DMS153 treated with DMSO at 0.1 percent for 48 hours (cell line): ENCODE results near the gene BAZ1B.
"Not testable (repeated sequence)": the region's sequence is repeated elsewhere in the genome, so short reads cannot be mapped to it uniquely, and the experiment has no call there.

Experiments used
- DNase-seq: peaks from one replicate; lab custom pipeline; 2025; ENCODE audit not compliant: unreplicated experiment; lab: John Stamatoyannopoulos, UW

BAZ1B gene

DNA sequence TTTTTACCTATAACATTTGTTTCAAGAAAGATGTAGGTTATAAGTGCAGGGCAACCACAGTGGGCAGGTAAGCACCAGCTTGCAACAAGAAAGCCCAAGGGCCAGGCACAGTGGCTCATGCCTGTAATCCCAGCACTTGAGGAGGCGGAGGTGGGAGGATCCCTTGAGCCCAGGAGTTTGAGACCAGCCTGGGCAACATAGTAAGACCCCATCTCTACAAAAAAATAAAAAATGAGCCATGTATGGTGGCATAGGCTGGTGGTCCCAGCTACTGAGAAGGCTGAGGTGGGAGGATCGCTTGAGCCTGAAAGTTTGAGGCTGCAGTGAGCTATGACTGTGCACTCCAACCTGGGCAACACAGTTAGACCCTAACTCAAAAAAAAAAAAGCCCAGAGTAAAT, 22.6 kb upstream of the BAZ1B start:
- DNase-seq: no peak

DNA sequence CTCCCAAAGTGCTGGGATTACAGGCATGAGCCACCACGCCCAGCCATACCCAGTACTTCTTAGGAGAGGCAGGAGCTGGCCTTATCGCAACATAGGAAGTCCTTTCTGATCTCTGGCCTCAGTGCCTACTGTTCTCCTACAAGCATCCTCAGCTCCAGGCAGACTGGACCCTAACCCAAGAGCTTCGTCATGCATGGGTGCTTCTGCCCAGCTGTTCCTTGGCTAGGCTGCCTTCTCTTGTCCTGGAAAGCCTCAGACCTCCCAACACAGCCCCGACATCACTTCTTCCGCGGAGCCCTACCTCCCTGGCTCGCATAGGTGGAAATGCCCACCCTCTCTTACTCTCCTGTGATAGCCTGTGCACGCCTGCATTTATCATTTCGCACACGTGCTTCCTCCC, 19.6 kb upstream of the BAZ1B start:
- DNase-seq: no peak

DNA sequence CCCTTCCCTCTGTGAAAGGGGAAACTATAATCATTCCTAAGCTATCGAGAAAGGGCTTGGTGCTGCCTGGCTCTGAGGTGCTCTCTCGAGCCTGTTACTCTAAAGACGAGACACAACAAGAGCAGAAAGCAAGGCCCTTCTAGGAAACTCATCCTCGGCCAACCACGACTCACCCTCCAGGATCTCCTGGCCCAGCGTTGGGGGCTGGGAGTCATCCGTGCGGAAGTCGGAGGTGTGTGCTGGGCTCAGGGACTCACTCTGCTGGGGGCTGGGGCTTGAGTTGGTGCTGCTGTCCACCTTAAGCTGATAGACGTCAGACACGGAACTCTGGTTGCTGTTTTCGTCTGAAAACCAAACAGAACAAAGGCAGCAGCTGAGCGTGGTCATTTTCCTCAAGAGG, 17.6 kb upstream of the BAZ1B start:
- no peak for DNase-seq

DNA sequence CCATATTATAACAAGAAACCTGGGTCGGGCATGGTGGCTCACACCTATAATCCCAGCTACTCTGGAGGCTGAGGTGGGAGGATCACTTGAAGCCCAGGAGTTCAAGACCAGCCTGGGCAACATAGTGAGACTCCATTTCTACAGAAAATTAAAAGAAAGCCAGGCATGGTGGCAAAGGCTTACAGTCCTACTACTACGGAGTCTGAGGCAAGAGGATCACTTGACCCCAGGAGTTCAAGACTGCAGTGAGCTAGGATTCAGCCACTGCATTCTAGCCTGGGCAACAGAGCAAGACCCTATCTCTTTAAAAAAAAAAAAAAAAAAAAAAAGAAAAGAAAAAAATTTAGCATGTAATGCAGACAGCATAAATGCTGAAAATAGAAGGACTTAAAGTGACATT, 16.4 kb upstream of the BAZ1B start:
- not testable (repeated sequence) for DNase-seq

DNA sequence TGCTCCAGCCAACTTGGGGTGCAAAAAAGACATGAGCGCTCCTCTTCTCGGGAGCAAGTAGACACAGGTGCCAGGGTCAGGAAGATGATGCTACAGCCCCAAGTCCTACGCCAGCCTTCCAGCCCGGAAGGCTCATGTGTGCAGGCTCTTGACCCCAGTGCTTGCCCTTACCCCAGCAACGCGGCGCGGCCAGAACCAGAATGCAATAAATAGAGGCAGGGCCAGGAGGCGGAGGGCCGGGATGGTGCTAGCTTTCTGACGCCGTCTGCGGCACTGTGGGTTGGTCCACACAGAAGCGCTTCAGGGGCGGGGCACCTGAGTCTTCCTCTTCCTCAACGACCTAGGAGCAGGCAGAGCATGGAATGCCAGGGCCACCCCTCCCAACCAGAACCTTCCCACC, 15.0 kb upstream of the BAZ1B start:
- DNase-seq: no peak

DNA sequence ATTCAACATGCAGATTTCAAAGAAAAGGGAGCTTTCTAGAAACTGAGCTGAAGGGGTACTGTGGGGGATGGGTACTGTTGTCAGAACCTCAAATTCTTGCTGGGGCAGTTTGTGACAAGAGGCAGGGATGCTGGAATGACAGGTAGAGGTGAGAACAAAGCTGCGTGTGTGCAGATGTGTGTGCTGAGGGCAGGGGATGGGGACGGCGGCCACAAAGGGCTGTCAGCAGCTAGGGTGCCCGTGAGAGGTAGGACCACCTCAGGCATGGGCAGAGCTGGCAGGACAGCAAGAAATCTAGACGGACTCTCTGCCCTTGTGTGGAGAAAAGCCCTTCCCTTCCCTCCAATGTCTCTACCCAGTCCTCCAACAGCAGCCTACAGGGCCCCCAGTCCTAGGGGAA, 14.4 kb upstream of the BAZ1B start:
- no peak for DNase-seq

DNA sequence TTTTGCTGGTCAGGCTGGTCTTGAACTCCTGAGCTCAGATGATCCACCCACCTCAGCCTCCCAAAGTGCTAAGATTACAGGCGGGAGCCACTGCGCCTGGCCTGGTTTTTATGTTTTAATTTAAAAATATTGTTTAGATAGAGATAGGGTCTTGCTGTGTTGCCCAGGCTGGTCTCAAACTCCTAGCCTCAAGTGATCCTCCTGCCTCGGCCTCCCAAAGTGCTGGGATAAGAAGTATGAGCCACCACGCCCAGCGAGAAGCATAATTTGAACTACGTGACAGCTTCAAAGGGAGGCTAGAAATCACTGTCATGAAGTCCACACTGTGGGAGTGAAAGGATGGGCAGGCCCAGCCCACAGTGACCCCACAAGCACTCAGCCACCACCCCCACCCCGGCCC, 13.8 kb upstream of the BAZ1B start:
- not testable (repeated sequence) for DNase-seq

DNA sequence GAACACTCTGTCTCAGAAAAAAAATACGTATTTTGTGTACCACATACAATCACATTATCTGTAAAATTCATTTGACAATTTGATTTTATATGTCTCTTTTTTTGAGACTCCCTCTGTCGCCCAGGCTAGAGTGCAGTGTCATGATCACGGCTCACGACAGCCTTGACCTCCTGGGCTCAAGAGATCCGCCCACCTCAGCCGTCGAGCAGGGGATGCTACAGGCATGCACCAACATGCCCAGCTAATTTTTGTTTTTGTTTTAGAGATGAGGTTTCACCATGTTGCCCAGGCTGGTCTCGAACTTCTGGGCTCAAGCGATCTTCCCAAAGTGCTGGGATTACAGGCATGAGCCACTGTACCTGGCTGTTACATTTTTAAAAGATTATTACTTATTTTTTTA, 11.6 kb upstream of the BAZ1B start:
- DNase-seq: no peak

DNA sequence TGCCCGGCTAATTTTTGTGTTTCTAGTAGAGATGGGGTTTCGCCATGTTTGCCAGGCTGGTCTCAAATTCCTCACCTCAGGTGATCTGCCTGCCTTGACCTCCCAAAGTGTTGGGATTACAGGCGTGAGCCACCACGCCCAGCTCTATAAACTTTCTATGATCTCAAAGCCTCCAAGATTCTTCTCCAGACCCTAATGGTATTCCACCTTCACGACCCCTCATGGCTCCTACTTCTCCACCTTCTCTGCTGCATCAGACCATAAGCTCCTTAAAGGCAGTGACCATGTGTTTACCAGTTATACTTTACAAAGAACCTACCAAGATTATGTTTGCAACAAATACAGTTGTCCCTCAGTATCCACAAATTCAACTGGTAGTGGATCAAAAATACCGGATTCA, 10.1 kb upstream of the BAZ1B start:
- DNase-seq: no peak

DNA sequence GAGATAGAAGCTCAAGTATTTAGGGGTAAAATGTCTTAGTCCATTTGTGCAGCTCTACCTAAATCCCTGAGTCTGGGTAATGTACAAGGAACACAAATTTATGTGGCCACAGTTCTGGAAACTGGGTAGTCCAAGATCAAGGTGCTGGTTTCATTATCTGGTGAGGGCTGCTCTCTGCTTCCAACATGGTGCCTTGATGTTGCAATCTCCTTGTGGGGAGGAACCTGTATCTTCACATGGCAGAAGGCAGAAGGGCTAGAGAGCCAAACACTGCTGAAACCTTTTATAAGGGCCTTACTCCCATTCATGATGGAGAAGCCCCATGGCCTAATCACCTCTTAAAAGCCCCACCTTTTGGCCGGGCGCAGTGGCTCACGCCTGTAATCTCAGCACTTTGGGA, 8.7 kb upstream of the BAZ1B start:
- no peak for DNase-seq

DNA sequence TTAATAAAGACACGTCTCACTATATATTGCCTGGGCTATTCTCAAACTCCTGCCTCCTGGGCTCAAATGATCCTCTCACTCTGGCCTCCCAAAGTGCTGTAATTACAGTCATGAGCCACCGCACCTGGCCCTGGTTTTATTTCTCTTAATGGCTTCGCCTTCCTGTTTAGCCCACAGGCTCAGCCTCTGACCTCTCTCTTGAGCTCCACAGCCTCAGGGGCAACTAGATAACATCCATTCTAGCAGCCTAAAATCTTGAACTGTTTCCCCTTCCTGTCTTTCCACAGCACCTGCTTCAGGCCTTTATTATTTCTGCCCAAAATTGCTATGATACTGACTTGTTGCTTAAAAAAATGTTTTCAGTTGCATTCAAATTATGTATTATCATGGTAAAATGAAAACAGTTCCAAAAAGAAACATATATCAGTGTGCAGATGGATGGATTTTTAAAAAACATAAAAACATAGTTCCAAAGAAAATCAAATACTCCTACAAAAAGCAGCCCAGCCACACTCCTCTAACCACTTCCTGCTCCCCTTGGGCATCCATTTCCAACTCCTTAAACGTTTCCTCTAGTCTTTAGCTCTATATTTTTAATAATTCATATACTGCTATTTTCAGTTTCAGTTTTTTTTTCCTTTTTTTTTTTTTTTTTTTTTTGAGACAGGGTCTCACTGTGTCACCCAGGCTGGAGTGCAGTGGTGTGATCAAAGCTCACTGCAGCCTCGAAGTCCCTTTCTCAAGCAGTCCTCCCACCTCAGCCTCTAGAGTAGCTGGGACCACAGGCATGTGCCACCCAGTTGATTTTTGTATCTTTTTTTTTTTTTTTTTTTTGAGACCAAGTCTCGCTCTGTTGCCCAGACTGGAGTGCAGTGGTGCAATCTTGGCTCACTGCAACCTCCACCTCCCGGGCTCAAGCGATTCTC, 5.1 kb upstream of the BAZ1B start:
- peak; percentile 37 for DNase-seq

DNA sequence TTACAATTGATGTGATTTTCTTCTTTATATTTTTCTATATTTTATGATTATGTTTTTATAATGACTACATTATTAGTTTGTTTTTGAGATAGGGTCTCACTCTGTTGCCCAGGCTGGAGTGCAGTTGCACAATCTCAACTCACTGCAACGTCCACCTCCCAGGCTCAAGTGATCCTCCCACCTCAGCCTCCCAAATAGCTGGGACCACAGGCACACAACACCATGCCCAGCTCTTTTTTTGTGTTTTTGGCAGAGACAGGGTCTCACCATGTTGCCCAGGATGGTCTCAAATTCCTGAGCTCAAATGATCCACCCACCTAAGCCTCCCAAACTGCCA, 4.0 kb upstream of the BAZ1B start:
- not testable (repeated sequence) for DNase-seq

DNA sequence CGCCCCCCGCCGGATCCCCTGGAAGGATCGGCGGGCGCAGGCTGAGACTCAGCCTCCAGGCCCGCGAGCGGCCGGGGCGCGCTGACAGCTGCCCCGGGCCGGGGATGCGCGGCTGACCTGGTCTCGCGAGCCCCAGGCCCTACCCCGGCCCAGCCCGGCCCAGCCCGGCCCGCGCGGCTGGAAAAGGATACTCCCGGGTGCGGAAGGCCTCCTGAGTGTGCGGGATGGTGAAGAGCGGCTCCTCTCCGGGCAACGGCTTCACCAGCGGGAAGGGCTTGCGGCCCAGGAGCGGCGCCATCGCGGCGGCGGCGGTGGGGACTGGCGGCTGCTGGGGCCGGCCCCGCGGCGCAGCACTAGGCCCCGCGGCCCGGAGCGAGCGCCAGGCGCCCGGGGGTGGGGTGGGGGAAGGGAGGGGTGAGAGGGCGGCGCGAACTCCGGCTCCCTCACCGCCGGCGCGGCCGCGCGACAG, 423 bp downstream of the BAZ1B start:
- no peak for DNase-seq

DNA sequence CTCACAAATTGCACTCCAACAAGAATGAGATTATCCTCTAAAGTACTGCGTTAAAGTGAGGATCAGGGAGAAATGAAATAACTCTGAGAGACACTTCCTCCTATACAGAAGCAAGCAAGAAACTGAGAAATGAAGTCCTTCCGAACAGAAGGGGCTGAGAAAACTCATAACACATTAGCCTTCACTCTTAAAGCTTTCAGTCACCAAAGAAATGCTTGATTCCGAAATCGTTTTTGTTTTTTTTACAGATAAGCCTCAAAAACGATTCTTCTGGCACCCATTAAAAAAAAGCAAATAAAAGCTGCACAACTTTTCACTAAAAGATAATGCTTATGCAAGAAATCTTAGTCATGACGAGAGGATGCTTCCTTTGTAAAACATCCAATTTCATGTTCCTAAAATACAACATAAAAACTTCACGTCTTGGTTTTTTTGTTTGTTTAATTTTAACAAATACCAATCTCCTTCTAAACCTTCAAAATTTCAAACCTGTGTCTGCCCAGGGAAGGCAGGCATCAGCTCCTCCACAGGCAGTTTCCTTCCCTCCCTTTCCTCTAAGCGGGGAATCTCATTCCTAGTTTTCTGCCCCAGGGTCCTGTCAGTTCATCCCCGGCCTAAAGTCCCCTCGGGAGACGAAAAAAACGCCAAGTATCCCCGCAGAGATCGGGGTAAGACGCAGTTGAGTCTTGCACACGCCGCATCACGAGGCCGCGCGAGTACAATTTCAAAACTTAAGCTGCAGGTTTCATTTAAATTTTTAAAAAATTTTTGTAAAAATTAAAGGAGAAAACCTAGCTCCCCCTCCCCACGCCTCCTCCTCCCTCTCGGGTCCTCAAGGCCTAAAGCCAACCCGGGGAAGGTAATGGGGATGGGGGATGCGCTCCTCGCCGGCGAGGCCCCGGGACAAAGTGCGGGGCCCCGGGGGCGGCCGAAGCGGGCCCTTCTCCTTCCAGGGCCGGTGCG, 1.1 kb downstream of the BAZ1B start:
- DNase-seq: no peak

DNA sequence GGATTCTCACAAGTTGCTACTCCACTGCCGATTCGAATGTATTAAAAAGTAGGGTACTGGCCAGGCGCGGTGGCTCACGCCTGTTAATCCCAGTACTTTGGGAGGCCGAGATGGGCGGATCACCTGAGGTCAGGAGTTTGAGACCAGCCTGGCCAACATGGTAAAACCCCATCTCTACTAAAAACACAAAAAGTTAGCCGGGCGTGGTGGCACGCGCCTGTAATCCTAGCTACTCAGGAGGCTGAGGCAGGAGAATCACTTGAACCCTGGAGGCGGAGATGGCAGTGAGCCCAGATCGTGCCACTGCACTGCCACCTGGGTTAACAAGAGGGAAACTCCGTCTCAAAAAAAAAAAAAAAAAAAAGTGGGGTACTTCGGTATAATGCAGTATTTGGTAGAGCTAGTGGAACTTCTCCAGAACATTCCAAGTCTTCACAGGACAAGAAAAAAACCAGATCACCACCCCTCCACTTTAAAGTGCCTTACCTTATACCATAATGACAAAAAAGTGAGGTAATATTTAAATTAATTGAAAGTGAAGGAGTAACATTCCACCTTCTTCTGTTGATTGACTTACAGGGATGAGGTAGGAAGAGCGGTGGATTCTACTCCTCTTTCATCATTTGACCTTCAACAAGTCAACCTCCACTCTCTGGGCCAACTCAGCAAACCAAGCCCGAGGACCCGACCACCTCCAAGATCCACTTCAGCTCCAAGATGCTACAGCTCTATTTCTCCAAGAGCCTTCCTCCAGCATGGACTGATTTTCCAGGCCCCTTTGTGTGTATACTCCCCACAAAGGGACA, 2.0 kb downstream of the BAZ1B start:
- DNase-seq: no peak

DNA sequence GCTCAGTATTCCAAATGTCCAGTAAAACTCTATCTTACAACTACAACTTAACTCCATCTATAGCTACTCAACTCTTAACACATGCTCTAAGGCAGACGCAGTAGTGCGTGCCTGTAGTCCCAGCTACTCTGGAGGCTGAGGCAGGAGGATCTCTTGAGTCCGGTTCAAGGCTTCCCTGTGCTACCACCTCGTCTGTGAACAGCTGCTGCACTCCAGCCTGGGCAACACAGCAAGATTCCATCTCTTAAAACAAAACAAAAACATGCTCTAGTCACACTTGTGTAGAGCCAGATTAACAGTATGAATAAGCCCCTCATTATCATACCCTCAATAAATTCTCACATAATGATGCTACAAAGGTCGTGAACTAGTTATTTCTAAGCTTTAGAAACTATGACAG, 3.6 kb downstream of the BAZ1B start:
- no peak for DNase-seq

DNA sequence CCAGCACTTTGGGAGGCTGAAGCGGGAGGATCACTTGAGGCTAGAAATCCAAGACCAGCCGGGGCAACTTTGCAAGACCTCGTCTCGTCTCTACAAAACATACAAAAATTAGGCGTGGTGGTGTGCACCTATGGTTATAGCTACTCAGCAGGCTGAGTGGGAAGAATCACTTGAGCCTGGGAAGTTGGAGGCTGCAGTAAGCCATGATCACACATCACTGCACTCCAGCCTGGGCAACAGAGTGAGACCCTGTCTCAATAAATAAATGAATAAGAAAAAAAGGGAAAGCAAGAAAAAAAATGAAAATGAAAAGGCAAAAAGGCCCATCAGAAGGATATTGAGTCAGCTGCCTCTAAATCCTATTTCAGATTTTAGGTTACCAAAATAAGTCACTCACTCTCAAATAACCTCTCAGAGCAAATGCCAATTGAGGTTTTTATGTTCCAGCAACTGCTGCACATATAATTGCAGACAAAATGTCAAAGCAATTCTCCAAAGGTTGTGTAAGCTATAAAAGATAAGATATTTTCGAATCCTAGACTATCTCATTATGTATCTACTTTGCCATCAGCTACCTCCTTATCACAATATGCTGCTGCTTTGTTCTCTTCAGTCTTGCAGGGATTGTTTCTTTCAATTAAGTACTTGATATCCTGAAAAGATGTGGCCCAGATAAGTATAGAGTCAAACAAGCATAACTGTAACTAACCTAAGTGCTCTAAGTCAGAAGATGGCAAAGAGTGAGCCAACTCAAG, 4.7 kb downstream of the BAZ1B start:
- no peak for DNase-seq

DNA sequence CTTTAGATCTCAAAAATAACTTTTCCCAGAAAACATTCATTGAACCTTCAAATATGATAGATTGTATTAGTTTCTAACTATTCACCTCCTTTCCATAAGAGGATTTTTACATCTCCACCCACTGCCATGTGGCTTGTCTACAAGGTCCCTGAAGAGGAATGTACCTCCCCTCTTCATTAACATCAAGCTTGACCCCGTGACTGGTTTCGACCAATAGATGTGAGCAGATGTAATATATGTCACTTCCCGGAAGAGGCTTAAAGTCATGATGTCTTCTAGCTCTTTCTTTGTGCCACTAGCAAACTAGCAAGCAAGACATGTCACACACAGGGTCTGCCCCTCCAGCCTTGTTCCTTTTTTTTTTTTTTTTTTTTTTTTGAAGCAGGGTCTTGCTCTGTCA, 6.9 kb downstream of the BAZ1B start:
- no peak for DNase-seq

DNA sequence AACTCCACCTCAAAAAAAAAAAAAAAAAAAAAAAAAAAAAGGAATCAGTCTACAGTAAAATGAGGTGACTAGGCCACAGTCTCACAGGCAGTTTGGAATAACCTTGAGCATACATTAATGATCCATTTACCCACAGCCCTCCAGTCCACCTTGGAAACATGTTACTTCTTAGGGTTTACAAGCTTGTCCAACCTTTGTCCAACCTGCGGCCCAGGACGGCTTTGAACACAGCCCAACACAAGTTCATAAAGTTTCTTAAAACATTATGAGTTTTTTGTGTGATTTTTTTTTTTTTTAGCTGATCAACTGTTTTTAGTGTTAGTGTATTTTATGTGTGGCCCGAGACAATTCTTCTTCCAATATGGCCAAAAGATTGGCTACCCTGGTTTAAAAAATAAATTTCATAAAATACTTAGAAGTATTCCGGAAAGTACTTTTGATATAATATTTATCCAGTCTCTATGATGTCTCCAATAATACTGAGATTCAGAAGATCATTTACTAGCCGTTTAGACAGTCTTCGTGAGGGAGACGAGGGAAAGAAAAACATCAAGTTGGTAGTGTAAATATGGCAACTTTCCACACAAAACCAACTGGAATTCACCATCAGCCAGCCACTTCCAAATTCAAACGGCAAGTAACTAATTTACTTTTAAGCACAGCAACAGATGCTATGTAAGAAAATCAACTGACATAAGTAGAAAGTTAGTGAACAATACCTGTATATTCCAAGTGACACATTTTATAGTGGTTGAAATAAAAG, 9.9 kb downstream of the BAZ1B start:
- no peak for DNase-seq

DNA sequence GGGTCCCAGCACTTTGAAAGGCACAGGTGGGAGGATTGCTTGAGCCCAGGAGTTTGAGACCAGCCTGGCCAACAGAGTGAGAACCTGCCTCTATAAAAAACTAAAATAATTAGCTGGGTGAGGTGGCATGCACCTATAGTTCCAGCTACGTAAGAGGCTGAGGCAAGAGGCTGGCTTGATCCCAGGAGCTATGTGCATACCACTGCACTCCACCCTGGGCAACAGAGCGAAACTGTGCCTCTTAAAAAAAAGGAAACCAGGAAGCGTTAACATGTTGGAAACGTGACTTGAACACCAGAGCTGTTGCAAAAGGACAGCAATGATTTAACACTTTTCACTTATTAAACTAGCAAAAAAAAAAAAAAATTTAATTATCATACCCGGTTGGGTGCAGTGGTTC, 12.6 kb downstream of the BAZ1B start:
- no peak for DNase-seq
